RWPE1 (cell line): ENCODE results near the gene IMMP2L.

Experiments
- CTCF ChIA-PET: fragments of 350-600 bp; sonication (Branson Sonifier 250); formaldehyde crosslinking; extraction: SDS; loops from one replicate; lab custom pipeline; 2021; lab: Yijun Ruan, JAX
- POLR2A ChIA-PET: fragments of 400-600 bp; formaldehyde crosslinking; extraction: SDS; loops from one replicate; lab custom pipeline; 2020; ENCODE audit warnings: antibody characterized with exemption; ENCODE audit not compliant: low non-redundant PET; lab: Yijun Ruan, JAX
- DNase-seq: peaks from one replicate; pipeline ENCODE4 v3.0.0; 2012; ENCODE audit warnings: low spot score
- H3K27ac ChIP-seq: fragments of 450-650 bp; 2 replicates; pipeline ENCODE4 v1.5.1; 2017
- TF ChIP-seq, protein P1 (sequence below): fragments of 450-650 bp; conservative IDR thresholded peaks from 2 replicates; pipeline ENCODE4 v1.5.1; 2017; ENCODE audit warnings: low read depth, mild to moderate bottlenecking

The IMMP2L gene

DNA sequence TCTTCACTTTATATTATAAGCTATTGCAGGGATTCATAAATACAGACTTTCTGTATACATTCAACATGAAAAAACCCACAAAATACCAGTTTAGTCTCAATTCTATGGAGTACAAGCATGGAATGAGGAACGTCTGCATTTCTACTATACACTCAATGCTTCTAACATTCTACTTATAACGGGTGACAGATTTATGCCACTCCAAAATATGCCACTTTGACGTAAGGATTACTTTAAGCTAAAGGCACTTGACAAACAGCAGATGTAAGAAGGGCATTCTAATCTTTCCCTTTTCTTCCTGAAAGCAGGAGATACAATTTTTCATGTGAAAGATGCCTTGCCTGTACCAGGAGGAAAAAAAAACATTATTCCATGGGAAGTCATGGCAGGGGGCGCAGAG, 676.8 kb downstream of the IMMP2L start:
- DNase-seq = no peak
- CTCF ChIA-PET = interaction anchor here (0.7 kb wide), 1 partner anchor 117 kb away, joined by 3 read pairs; no protein-coding TSS in a partner anchor
- POLR2A ChIA-PET = no interaction called here
- TF ChIP-seq, protein P1, sequence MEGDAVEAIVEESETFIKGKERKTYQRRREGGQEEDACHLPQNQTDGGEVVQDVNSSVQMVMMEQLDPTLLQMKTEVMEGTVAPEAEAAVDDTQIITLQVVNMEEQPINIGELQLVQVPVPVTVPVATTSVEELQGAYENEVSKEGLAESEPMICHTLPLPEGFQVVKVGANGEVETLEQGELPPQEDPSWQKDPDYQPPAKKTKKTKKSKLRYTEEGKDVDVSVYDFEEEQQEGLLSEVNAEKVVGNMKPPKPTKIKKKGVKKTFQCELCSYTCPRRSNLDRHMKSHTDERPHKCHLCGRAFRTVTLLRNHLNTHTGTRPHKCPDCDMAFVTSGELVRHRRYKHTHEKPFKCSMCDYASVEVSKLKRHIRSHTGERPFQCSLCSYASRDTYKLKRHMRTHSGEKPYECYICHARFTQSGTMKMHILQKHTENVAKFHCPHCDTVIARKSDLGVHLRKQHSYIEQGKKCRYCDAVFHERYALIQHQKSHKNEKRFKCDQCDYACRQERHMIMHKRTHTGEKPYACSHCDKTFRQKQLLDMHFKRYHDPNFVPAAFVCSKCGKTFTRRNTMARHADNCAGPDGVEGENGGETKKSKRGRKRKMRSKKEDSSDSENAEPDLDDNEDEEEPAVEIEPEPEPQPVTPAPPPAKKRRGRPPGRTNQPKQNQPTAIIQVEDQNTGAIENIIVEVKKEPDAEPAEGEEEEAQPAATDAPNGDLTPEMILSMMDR = no peak
- H3K27ac ChIP-seq = no peak overlapping the region

DNA sequence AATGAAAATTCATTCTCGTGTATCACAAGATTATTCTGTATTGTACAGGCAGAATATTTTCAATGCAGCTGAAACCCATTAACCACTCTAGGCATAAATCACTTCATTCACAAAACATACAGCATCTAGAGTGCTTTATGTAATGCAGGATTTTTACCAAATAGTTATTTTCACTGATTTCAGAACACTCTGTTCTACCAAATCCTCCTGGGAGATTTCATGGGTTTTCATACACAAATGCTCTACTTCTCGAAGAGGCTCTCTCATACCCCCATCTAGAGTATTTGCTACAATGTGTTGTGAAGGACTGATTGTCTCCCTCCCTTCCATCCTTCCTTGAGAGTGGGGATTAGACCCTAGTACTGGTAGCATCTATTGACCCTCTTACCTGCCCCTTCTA, 680.6 kb downstream of the IMMP2L start:
- H3K27ac ChIP-seq = no peak overlapping the region
- TF ChIP-seq, protein P1 = no peak
- no peak for DNase-seq
- ChIA-PET CTCF (no interaction called here), POLR2A (no interaction called here)

DNA sequence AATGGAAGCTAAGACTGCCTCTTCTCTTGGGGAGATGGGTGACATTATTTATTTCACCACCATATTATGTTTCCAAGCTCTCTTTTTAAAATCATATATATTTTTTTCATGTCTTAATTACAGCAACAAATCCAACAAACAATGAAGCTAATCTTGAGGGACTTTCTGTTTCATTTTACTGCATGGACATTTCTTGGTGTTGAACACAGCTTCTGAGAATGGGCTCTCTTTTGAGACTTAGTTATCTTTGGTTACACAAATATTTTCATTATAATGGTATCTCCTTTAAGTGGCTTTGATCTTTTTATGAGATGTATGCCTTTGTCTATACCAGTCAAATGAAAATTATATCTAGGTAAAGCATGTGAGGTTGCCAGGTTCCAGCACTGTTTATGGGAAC, 681.3 kb downstream of the IMMP2L start:
- DNase-seq = no peak
- no peak overlapping the region for H3K27ac ChIP-seq
- ChIA-PET CTCF (no interaction called here), POLR2A (no interaction called here)
- TF ChIP-seq, protein P1 = no peak

DNA sequence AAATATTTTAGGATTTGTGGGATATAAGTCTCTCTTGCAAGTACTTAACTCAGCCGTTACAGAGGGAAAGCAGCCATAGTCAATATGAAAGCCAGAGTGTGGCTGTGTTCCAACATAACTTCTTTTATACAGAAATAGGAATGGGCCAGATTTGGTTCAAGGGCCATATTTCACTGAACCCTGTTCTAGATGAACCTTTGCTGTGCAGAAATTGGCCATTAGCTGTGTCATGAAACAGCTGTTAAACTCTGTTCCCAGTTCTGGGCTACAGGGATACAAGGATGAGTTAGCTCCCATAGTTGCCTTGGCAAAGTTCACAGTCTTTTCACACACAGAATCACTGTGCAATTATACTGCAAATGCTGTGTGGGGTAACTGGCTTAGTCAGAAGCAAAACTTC, 685.3 kb downstream of the IMMP2L start:
- no peak overlapping the region for H3K27ac ChIP-seq
- POLR2A ChIA-PET = no interaction called here
- no peak for DNase-seq
- TF ChIP-seq, protein P1 = no peak
- CTCF ChIA-PET = interaction anchor here (0.7 kb wide), 1 partner anchor 11 kb away, joined by 3 read pairs; no protein-coding TSS in a partner anchor

DNA sequence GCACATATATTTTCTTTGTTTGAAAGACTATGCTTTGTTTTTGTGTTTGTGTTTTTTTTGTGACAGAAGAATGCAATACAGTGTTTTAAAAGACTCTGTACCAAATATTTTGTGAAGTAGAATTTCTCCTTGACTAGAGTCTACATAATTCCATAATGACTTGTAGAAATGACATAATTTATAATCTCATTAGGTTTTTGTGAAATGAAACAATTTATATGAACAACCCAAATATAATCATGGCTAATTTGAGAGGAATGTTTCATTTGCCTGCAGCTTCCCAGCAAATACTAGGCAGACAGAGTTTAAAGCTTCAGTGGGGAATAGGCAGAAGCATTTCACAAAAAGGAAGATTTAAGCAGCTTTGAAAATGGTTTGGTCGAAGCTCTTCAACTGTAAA, 686.9 kb downstream of the IMMP2L start:
- no peak overlapping the region for H3K27ac ChIP-seq
- ChIA-PET CTCF (no interaction called here), POLR2A (no interaction called here)
- no peak for DNase-seq
- TF ChIP-seq, protein P1 = no peak

DNA sequence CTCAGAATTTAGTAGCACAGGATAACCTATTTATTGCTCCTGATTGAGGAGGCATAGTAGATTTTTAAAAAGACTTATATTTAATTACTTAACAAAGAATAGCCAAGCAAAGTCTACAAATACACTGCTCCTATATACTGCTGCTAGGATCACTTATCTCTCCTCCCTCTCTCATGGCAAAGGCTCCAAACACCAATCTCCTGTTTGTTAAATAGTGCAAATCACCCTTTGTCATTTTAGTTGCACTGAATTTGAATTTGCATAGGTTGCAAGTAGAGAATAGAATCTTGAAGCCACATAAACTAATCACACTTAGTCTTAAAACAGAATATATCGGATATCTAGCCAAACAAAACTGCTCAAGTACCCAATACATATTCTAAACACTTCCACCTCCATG, 690.4 kb downstream of the IMMP2L start:
- DNase-seq = no peak
- POLR2A ChIA-PET = no interaction called here
- H3K27ac ChIP-seq = no peak overlapping the region
- TF ChIP-seq, protein P1 = no peak
- CTCF ChIA-PET = no interaction called here

DNA sequence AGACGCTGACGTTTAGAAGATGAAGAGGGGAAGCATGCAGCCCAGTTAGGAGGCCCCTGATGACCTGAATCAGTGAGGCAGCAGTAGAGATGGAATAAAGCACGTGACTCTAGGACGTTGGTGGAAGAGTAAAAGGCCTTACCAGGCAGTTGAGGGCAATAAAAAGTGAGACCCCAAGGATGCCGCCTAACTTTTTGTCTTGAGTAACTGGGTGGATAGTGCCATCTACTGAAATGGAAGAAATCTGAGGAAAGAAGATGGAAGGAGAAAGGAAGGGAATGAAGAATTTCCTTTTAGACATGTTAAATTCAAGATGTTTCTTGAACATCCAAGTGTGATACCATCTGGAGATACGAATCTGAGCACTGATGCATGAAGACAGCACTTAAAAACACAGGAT, 691.4 kb downstream of the IMMP2L start:
- POLR2A ChIA-PET = no interaction called here
- TF ChIP-seq, protein P1 = no peak
- CTCF ChIA-PET = no interaction called here

More for the DNA sequence above, 691.4 kb downstream of the IMMP2L start:
- H3K27ac ChIP-seq = no peak overlapping the region
- DNase-seq = no peak
